EL (cell line): ENCODE data around the gene SLC39A2.

Experiments used
- DNase-seq: peaks from one replicate; pipeline ENCODE4 v3.0.0-alpha.2; 2016

The SLC39A2 gene

DNA sequence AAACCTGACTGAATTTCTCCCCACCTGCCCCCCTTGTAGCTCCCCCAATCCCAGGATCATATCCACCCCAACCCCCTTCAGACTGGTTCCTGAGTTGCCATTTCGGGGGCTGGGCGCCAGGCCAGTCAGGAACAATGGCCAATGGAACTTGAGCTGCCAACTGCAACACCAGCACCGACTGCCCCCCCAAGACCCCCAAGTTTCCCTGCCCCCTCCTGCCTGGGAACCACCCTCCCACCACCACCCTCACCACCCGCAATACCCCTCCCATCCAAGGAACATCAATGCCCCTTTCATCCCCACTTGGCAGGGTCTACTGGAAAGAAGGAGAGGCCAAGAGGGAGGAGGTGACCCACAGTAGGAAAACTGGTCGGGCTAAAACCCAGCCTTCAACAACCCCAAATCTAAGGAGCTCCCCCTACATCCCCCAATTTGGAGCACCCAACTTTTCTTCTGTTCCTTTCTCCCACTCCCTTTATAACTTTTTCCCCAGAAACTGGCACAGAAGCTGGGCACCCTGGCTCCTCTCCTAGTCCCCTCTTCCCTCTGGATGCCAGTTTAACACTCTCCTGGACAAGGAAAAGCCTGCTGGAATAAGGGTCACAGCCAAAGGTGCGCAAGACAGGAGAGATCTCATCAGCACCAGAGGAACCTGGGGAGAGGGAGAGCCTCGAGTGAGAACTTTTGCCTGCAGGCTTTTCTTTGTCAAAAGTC is 27.3 kb downstream of the SLC39A2 start:
- no peak for DNase-seq

DNA sequence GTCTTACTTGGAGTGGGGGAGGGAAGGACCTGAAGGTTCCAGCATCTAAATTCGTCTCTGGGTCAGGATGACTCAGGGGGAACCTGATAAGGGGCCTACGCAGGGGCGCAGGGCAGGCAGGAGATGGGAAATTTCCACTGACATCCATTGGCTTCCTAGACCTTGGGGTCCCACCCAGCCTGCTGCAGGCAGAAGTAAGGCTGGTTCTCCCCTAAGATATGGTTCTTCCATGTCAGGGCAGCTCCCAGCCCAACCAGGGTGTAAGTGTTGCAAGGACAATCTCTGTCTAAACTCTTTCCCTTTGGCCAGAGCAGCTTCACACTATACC is 27.9 kb downstream of the SLC39A2 start:
- DNase-seq, result no peak

DNA sequence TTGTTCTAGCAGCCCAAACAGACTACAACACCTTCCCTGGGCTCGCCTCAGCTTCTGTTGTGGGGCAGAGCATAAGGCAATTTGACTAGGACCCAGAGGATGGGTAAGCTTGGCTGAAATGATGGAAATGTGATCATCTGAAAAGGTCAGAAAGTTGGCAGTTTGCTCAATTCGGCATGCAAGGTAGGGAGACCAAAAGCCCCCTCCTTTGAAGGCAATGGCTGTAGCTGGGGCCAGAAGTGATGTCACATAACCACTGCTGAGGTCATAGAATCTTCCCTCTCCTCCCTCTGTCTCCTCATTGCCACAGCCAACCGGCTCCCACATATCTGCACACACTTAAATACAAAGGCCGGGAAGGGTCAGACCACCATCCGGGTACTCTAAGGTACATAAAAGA is 30.8 kb downstream of the SLC39A2 start, which contains the start of gene TPPP2:
TPPP2 (plus strand) TSS at position 301 of the 400 bp plus-strand sequence. CDS start 365 bp downstream, outside the sequence.
- no peak for DNase-seq

DNA sequence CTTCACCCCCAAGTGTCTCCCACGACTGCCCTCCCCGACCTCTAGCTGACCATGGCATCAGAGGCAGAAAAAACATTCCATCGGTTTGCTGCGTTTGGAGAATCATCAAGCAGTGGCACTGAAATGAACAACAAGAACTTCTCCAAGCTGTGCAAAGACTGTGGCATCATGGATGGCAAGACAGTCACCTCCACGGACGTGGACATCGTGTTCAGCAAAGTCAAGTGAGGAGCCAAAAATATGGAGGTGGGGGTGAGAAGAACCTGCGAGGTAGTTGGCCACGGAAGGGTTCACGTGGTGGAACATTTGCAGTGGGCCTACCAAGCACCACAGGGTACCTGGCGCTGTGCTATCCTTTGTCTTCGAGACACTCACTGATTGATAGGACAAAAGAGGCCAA is 31.4 kb downstream of the SLC39A2 start:
- no peak for DNase-seq

DNA sequence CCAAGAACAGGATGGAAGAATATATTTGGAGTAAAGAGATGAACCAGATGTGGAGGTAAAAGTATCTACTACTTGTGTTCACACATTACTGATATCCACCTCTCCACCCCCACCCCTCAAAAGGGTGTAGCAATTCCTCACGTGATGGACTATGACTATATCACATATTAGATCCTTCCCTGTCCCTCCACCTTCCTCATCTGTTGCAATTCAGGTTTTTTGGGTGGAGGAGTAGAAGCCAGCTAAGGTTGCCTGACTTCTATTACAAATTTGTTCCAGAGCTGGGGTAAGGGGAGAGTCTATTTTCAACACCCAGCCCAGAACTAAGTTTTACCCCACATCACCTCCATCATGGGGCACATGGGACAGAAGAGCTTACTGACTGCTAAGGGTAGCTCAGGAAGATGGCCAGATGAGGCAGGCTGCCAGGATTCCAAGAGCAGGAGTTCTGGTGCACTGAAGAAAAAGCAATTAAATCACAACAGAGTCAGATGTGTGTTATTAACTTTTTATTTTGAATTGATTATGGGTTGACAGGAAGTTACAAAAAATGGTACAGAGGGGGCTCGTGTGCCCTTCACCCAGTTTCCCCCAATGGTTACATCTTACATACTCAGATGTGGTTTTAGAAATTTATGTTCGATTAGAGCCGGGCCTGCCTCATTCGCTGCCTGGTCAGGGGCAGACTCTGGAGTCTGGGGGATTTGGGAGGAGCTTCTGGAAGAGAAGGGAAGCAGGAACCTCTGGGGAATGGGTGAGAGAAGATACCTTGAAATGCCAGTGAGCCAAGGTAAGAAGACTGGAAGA is 33.4 kb downstream of the SLC39A2 start:
- DNase-seq, result no peak

DNA sequence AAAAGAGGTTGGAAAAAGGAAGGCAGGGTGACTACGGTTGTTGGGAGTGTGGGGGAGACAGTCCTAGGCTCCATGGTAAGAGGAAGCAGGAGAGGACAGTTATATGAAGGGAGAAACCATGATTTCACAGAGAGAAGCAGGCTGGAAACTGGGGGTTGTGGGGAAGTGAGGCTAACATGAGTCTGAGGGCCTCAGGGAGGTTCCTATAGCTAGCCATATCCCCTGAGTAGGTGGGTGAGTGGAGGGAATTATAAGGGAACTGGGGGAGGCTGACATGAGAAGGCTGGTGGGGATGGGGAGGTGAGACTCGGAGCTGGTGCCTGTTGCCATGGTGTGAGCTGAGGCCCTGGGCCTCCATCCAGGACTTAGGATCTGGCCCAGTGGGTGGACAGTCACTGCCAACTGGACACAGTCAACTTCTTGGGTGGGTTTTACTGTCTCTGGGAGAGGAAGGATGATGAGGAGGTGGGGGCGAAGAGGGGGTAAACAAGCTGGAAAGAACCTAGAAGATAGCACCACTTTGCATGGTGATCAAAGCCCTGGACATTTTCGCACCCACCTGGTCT is 34.1 kb downstream of the SLC39A2 start:
- DNase-seq, result no peak

DNA sequence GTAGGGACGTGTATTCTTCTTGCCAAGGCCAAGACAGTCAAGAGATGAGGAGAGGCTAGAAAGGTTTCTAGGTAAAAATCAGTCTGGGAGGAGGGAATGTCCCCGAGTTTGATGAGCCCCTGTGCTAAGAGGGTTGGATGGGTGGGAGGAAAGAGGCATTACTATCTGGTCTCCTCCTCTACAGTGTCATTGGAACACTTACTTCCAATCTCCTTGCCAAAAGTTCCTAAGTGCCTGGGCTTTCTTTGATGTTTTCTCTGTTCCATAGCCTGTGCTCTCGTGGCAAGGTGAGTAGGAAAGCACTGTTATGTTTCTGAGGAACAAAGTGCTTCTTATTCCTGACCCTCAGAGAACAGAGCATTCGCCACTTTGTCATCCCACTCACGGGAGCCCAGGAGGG is 35.6 kb downstream of the SLC39A2 start, which contains the start of gene RNASE13:
RNASE13 (minus strand) TSS at position 101 of the 400 bp plus-strand sequence. CDS start 519 bp downstream, outside the sequence.
- DNase-seq, result no peak

DNA sequence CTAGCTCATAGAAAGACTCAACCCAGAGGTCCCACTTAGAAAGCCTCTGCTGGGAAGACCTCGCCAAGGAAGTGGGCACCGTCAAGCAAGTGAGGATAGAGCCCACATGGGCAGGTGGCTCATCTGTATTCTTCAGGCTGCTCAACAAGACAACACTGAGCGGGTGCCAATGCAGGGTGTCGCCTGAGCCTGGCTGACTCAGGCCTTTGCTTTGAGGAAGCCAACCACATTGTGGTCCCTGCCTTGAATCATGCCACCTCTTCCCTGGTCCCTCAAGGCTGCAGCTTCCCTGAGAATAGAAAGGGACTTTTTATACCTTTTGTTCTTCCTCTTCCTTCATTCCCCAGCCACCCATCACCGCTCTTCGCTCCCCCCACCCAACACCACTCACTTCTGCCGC is 37.7 kb downstream of the SLC39A2 start:
- no peak for DNase-seq

DNA sequence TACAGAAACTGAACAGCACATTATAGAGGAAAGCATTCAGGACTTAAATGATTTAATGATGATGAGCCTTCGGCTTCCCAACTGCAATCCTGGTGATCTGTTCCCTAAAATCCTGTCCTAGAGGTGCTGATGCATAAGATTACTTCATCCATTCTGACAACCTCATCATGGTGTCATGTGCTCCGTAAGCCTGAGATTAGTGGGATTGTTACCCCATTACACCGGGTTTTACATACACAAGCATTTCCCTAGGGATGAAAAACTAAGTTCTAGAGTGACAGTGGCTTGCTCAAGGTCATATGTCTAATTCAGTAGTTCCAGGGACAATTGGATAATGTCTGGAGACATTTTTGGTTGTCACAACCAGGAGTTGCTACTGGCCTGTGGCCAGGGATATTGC is 38.1 kb downstream of the SLC39A2 start:
- DNase-seq, result no peak

DNA sequence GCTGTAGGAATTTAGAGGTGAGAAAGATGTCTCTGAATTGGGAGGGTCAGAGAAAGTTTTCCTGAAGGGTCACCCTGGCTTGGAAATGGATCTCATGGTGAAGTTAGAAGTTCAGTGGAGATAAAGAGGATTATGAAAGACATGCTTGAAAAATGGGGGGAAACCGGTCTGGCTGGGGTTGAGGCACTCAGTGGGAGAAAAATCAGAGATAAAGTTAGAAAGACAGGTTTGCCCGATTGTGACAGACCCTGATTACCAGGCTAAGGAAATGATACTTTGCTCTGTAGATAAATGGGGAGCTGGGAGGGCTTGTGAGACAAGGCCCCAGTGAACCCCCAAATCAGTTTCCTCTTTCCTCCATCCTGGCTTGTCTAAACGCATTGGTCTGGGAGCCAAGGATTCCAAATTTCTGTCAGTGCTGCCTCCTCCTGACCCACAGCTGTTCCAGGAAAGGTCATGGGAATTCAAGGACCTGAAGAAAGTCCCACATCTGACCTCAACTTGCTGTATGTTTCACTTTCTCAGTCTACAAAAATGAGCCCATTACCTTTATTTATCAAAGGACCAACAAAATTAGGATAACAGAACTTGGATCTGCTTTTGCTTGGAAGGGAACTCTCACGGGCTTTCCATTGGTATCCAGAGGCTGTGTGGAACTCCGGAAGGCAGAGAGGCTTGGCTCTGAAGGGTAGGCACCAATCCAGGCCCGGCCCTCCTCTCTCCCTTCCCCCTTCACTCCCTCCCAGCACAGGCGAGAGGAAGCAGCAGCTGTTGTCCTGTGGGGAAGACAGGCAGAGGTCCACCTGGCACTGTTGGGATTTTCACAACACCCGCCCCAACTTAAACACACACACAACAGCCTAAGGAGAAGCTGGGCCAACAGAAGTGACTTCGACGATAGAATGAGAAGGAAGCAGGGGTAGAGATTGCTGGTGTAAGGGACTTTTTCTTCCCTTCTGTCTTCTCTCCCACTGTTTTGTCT is 39.6 kb downstream of the SLC39A2 start:
- DNase-seq, result peak; percentile 23

DNA sequence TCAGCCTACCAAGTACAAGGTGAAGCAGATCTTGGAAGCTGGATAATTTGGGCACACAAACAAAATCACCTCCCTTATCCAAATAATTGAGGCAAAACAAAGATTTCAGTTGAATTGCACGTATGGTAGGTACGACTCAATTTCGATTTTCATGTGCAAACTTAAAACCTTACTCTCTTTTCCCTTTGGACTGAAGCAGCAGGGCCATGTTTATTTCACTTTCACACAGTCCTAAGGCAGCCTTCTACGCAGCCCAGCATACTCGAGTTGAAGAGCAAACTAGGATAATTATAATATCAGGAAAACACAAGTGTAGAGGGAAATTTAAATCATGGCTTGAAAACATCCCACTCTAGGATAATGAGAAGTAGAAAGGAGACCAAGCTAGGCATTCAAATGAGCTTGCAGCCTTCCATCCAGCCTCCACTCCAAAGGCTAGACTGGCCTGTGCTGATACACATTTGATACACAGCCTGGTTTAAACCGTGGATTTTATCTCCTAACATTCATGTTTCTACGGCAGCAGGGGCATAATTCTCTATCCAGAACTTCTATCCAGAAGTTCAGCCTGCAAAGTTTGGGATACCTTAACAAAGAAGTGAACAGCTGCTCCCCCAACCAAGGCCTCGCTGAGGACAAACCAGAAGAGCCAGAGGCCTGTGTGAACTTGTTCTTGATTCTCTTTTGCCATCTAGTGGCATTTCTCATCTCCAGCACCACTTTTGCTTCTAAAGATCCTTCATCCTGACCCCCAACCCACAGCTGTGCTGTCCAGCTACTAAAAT is 40.7 kb downstream of the SLC39A2 start:
- peak; percentile 55 for DNase-seq

DNA sequence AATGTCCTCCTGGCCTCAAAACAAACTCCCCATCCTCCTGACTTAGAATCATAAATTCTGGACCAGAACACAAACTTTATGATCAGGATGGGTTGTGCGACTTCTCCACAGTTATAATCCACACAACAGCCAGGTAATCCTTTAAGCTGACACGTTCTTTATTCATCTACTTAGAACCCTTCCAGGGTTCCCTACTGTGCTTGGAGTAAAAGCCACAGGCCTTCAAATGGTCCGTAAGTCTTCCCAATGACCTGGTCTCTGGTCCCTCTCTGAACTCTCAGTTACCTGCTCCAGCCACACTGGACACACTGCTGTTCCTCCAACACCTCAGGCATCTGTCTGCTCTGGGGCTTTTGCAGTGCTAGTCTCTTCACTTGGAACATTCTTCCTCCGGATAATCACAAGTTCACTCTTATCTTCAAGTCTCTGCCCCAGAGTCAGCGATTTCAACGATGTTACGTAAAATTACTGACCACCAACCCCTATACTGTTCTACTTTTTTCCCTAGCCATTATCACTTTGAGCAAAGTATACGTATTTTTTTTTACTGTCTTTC is 41.4 kb downstream of the SLC39A2 start:
- no peak for DNase-seq

DNA sequence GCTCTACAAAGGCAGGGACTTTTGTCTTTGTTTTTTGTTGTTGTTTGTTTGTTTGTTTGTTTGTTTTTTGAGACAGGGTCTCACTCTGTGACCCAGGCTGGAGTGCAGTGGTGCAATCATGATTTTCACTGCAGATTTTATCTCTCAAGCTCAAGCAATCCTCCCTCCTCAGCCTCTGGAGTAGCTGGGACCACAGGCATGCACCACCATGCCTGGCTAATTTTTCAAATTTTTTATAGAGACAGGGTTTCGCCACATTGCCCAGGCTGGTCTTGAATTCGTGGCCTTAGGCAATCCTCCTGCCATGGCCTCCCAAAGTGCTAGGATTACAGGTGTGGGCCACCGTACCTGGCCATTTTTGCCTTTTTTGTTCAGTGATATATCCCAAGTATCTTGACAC is 41.8 kb downstream of the SLC39A2 start:
- peak; percentile 16 for DNase-seq

DNA sequence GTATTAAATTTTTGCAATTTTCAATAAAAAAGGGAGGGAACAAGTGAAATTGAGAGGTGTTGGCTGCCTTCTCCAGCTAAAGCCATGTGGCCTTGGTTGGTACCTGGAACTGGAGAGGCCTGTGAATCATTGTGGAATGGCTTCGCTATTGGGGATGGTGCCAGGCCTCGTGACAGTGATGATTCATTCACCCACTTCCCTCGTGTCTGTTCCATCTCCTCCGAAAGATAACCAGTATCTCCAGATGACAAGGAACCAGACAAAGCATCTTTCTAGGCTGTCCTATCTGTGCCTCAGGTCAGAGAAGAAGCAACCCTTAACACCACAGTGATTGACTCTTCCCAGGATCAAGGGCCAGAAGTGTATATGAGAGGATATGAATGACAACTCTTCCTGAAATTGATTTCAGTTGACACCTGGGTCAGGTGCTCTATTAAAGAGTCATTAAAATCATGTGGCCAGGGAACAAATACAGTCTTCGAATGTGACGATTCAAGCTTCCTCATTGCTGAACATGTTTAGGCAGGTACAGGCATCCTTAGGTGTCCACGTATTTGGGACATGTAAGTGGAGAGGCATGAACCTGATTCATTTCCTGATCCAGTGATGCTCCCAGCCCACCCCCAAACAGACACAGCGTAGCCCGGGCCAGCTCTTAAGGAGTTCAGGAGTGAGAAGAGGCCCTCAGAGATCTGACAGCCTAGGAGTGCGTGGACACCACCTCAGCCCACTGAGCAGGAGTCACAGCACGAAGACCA is 42.8 kb downstream of the SLC39A2 start, which contains the start of gene RNASE7:
RNASE7 (plus strand) TSS at position 687 of the 758 bp plus-strand sequence. CDS start 631 bp downstream, outside the sequence.
- DNase-seq, result peak; percentile 62

DNA sequence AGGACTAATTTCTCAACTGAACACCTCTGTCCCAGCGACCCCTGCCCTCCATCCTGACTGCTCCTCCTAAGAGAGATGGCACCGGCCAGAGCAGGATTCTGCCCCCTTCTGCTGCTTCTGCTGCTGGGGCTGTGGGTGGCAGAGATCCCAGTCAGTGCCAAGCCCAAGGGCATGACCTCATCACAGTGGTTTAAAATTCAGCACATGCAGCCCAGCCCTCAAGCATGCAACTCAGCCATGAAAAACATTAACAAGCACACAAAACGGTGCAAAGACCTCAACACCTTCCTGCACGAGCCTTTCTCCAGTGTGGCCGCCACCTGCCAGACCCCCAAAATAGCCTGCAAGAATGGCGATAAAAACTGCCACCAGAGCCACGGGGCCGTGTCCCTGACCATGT is 43.8 kb downstream of the SLC39A2 start:
- no peak for DNase-seq

DNA sequence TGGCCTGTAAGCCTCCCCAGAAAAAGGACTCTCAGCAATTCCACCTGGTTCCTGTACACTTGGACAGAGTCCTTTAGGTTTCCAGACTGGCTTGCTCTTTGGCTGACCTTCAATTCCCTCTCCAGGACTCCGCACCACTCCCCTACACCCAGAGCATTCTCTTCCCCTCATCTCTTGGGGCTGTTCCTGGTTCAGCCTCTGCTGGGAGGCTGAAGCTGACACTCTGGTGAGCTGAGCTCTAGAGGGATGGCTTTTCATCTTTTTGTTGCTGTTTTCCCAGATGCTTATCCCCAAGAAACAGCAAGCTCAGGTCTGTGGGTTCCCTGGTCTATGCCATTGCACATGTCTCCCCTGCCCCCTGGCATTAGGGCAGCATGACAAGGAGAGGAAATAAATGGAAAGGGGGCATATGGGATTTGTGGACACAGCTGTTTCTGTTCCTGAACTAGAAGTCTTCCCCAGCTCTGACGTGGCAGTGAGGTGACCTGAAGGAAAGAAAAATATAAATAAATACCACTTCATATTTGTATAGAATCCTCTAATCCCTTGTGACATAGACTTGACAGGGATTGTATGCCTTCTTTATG is 44.4 kb downstream of the SLC39A2 start:
- DNase-seq, result no peak

DNA sequence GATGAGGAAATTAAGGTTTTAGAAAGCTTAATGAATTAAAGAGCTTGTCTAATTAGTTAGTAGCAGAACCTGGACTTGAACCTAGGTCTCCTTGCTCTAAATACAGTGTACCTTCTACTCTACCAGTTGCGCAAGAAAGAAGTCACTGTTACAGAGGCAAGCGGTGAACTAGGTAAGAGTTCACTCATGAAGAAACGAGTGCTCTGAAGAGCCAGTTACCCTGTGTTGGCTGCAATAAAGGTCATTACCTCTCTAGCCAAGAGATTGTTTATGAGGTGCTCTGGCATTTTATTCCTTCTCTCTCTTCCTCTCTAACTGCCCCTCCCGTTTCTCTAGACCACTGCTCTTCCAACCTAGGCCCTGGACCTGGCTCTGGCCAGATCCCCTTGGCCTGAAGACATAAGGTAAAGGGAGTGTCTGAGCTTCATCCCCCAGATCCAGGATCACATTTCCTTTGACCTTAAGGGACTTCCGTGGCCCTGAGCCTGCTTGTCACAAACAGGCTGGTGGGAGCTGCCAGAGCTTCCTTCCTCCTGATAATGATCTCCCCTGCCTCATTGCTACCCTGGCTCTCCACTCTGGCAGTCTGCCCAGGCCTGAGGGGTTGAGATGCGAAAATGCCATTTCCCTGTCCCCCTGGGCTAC is 45.0 kb downstream of the SLC39A2 start:
- DNase-seq, result no peak

DNA sequence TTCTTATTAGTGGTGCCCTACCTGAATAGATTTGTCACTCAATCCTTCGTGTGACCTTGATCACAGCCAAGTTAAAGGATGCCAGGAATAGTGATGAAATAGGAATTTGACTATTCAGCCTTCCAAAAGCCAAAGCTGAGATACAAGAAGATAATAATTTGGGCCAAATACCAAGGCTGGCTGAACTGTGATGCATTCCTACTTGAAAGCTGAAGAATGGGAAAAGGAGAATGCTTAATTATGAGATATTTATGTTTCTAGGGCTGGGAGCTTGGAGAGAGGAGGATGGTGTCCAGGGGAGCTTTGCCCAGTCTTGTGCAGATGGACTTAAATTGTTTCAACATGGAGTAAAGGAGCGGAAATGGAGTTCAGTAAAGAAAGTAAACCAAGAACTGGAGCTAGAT is 48.3 kb downstream of the SLC39A2 start:
- DNase-seq, result no peak

DNA sequence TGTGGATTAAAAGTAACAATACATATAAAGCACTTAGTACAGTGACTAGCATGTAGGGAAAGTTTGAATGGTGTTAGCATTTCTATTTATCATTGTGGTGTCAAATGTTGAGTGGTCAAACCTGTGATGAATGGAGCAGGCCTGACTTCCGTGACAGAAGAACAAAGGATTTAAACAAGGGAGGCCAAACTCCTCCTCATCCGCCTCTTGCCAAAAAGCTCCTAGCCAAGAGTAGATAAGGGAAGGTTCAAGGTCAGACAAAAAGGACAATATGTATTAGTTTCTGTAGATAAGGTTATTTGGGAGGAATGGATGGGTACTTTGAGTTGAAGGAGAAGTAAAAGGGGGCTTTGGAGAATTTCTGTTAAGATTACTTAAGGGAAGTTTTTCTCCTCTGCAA is 49.5 kb downstream of the SLC39A2 start:
- DNase-seq, result no peak

DNA sequence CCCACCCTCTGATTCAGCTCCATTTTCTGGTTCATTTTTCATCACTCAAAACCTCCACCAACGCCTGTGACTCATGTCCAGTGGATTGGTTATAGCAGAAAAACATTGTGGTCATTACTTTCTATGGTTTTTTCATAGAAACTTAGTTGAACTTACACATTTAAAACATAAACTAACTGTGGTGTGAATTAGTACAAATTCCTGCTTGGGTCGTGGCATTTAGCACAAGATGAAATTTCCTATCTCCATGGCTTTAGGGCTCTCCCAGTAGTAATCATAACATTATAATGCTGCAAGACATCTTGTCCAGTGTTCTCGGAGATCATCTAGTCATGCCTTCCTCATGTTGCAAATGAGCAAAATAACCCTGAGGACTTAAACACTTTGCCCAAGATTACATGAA is 50.2 kb downstream of the SLC39A2 start:
- DNase-seq, result peak; percentile 52
